Kidney (tissue), 14 donors: ENCODE results near the gene DDX6. TPM values are rescaled to one million over a fixed set of nuclear protein-coding genes. Genes with fewer than 3 reads are reported as not detected.
"Not testable (repeated sequence)": the region's sequence is repeated elsewhere in the genome, so short reads cannot be mapped to it uniquely, and the experiment has no call there.

ENCODE experiments used
- DNase-seq, 5 donors: peaks; one replicate each; pipeline ENCODE4 v3.0.0-alpha.2; 2013 to 2020
- FAIRE-seq: peaks from 2 replicates; lab custom pipeline; 2012; peaks lifted over from hg19 to GRCh38; lab: Jason Lieb, UNC
- H3K27ac ChIP-seq, 2 donors: one replicate each; pipeline ENCODE4 v1.7.0; 2013; ENCODE audit warnings: low read depth in 2 of 2, low read length in 2 of 2, inconsistent platforms in 1 of 2
- H3K27me3 ChIP-seq: one replicate; pipeline ENCODE4 v1.7.1; 2013; ENCODE audit warnings: low read length, inconsistent platforms; ENCODE audit not compliant: control insufficient read depth, insufficient read depth
- H3K36me3 ChIP-seq, 3 donors: one replicate each; pipeline versions ENCODE4 v1.7.0 to v1.7.1; 2013; ENCODE audit warnings: low read length in 3 of 3, control low read depth in 1 of 3, inconsistent platforms in 1 of 3; ENCODE audit not compliant: insufficient read depth in 3 of 3, control insufficient read depth in 2 of 3
- H3K4me1 ChIP-seq, 3 donors: one replicate each; pipeline versions ENCODE4 v1.7.0 to v1.7.1; 2013; ENCODE audit warnings: low read length in 3 of 3, inconsistent platforms in 1 of 3, low read depth in 1 of 3; ENCODE audit not compliant: control insufficient read depth in 2 of 3, insufficient read depth in 2 of 3
- H3K4me3 ChIP-seq, 3 donors: one replicate each; pipeline versions ENCODE4 v1.7.0 to v1.8.1; 2013; ENCODE audit warnings: low read length in 3 of 3, control low read depth in 1 of 3, inconsistent platforms in 1 of 3
- H3K9ac ChIP-seq, 3 donors: one replicate each; pipeline versions ENCODE4 v1.7.0 to v1.7.1; 2013; ENCODE audit warnings: low read length in 3 of 3, control low read depth in 1 of 3, inconsistent platforms in 1 of 3
- H3K9me3 ChIP-seq, 3 donors: one replicate each; pipeline versions ENCODE4 v1.7.0 to v1.7.1; 2013; ENCODE audit warnings: low read length in 3 of 3, control low read depth in 1 of 3, inconsistent platforms in 1 of 3; ENCODE audit not compliant: control insufficient read depth in 2 of 3, insufficient read depth in 1 of 3
- intact Hi-C: fragments of 100-400 bp; cut with DNase I; formaldehyde crosslinking; loops from one replicate; pipeline ENCODE4 v1.11.1; 2022
- polyA plus RNA-seq: library from polyadenylated mRNA; stranded (reverse); fragments of 350-450 nt; fragmentation: Illumina TruSeq; extraction: RNeasy Lipid Tissue Mini Kit (QIAGEN cat#74804); gene quantifications from one replicate; pipeline ENCODE4 v1.2.3, GENCODE V29; 2014; ENCODE audit warnings: low read depth, low replicate concordance; ENCODE audit not compliant: insufficient read depth
- total RNA-seq: library from RNA; stranded (reverse); fragmentation: NEBNext Ultra II Directional; extraction: Animal tissue kit (Norgen Biotek cat#: 25700); gene quantifications from one replicate; pipeline ENCODE4 v1.2.1, GENCODE V29; 2021
- TF ChIP-seq, protein P1 (sequence below): IDR thresholded peaks from 3 replicates; pipeline ENCODE4 v1.5.1; 2012; ENCODE audit warnings: mild to moderate bottlenecking, moderate library complexity, borderline replicate concordance; ENCODE audit not compliant: insufficient read depth; ENCODE audit errors: extremely low read depth
- donor health status: control.
- donor health status: control.
- donor health status: control.
- donor health status: control.
- donor health status: control.
- donor health status: DM: yes; HTN: yes; CAD: no.
- donor health status: Normal renal cell carcinoma (clear cell type).

DDX6 gene
- total and polyA plus RNA-seq, 2 donors from 2014 or later: 22.5 to 121 TPM

DNA sequence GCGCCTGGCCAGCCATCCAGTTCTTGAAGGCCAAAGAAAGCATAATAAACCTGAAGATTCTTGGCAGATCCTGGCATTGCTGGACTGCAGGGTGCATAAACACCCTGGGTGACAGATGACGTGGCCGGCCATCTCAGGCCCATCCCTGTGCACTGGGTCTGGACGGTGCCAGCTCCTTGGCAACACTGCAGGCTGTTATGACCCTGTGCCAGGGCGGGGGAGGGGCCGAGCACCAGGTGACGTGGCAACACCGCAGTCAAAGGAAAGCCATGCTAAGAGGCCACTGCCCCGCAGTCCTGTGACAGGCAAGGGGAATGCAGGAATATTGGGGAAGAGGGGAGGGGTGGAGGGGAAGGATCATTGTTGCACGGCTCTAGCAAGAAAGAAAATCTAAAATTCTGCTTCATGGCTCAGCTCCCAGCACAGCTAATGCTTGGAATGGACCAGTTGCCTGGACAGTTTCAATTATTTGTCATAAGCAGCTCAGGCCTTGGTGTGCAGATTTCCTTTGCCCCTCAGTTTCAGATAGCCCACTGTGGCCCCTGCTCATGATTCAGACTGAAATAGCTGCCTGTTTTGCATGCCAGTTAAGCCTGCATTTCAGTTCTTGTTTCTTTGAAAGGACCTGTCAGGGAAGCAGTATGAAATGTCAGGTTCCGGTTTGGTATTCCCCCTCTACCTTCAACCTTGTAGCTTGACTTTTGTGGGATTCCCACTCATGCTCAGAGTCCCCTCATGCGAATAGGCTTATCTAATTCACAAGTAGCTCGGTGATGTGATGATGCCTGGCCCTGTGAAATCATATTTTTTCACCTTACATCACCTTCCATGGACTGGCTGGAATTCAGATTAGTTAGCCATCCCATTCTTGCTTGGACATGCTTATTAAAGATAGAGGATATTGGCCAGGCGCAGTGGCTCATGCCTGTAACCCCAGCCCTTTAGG is 29.7 kb upstream of the DDX6 start:
- DNase-seq (peak; percentile 12 to 95 (median 27)), FAIRE-seq (no peak)
- TF ChIP-seq, protein P1, sequence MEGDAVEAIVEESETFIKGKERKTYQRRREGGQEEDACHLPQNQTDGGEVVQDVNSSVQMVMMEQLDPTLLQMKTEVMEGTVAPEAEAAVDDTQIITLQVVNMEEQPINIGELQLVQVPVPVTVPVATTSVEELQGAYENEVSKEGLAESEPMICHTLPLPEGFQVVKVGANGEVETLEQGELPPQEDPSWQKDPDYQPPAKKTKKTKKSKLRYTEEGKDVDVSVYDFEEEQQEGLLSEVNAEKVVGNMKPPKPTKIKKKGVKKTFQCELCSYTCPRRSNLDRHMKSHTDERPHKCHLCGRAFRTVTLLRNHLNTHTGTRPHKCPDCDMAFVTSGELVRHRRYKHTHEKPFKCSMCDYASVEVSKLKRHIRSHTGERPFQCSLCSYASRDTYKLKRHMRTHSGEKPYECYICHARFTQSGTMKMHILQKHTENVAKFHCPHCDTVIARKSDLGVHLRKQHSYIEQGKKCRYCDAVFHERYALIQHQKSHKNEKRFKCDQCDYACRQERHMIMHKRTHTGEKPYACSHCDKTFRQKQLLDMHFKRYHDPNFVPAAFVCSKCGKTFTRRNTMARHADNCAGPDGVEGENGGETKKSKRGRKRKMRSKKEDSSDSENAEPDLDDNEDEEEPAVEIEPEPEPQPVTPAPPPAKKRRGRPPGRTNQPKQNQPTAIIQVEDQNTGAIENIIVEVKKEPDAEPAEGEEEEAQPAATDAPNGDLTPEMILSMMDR: no peak
- no peaks in the 10 kb centered on the region for H3K36me3 ChIP-seq
- no peaks in the 10 kb centered on the region for H3K27me3 ChIP-seq
- no peak overlapping the region for H3K9ac ChIP-seq
- no peaks in the 10 kb centered on the region for H3K9me3 ChIP-seq
- no peak overlapping the region for H3K4me3 ChIP-seq
- intact Hi-C loops: no loop called here
- H3K4me1 ChIP-seq: peaks cover 0 to 3% (median 0%) of the 10 kb centered on the region in 3 donors
- H3K27ac ChIP-seq: no peak overlapping the region

DNA sequence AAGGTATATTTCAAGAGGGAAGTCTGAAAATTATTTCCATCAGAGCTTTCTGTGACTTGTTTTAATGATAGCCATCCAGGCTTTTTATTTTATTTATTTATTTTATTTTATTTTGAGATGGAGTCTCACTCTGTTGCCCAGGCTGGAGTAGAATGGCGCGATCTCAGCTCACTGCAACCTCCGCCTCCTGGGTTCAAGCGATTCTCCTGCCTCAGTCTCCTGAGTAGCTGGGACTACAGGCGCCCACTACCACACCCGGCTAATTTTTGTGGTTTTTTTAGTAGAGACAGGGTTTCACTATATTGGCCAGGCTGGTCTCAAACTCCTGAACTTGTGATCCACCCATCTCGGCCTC is 29.0 kb upstream of the DDX6 start:
- intact Hi-C loops, H3K36me3 ChIP-seq, H3K27me3 ChIP-seq, H3K27ac ChIP-seq, DNase-seq, H3K4me3 ChIP-seq, H3K4me1 ChIP-seq, H3K9ac ChIP-seq, FAIRE-seq, H3K9me3 ChIP-seq: not testable (repeated sequence)

DNA sequence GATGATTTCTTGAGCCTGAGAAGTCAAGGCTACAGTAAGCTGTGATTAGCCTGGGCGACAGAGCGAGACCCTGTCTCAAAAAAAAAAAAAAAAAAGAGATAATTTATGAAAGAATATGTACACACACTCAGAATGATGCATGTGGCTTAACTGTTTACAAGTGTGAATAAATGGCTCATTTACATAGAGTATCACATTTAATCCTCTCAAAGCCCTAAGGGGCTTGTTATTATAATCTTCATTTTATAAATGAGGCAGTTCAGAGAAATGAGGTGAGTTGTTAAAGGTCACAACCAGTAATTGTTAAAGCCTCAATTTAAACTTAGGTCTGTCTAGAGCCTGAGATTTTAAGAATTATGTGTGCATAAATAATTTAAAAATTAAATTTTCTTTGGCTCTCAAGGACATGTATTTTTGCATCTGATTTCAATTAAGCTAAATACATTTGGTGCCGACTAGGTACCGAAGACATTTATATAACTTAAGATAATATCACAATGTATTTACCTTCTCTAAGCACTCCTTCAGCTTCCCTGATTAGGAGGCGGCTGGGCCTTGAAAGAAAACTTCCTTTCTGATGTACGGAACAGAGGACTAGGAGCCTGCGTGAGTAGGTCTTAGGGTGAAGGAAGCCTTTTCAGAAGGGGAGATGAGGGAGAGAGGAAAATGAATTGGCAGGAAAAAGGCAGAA is 28.5 kb upstream of the DDX6 start:
- intact Hi-C loops: no loop called here
- Histone ChIP-seq H3K9me3 (no peaks in the 10 kb centered on the region), H3K27ac (no peak overlapping the region), H3K4me3 (no peak overlapping the region), H3K4me1 (peaks cover 0 to 3% (median 0%) of the 10 kb centered on the region in 3 donors), H3K36me3 (no peaks in the 10 kb centered on the region), H3K9ac (no peak overlapping the region), H3K27me3 (no peaks in the 10 kb centered on the region)
- FAIRE-seq (no peak), DNase-seq (no peak)
- TF ChIP-seq, protein P1: no peak

DNA sequence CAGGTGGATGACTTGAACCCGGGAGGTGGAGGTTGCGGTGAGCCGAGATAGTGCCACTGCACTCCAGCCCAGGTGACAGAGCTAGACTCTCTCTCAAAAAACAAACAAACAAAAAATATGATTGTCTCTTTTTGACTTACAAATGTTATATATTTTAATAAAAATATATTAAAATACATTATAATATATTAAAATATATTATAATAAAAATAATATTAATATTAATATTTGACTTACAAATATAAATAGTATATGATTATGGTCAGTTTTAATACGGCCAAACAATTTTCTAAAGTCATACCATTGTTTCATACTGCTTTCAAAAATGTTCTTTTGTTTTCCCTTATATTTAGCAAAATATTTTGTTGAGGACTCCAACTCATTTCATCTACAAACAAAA is 27.2 kb upstream of the DDX6 start:
- FAIRE-seq (no peak), DNase-seq (no peak)
- Histone ChIP-seq H3K4me3 (no peak overlapping the region), H3K9ac (no peak overlapping the region), H3K27ac (no peak overlapping the region), H3K36me3 (no peaks in the 10 kb centered on the region), H3K4me1 (peaks cover 0 to 3% (median 0%) of the 10 kb centered on the region in 3 donors), H3K9me3 (no peaks in the 10 kb centered on the region), H3K27me3 (no peaks in the 10 kb centered on the region)
- intact Hi-C loops: no loop called here
- TF ChIP-seq, protein P1: no peak
